MM.1S (cell line): ENCODE measurements around the gene THOC3.
"Not testable (repeated sequence)": the region's sequence is repeated elsewhere in the genome, so short reads cannot be mapped to it uniquely, and the experiment has no call there.

Experiments
- DNase-seq: peaks from one replicate; pipeline ENCODE4 v3.0.0-alpha.2; 2015
- H2AFZ ChIP-seq: fragments of 300-600 bp; sonication (generic); 2 replicates; pipeline ENCODE4 v1.6.0; 2016; ENCODE audit warnings: antibody characterized with exemption, low read length
- H3F3A ChIP-seq: fragments of 300-600 bp; sonication (generic); 2 replicates; pipeline ENCODE4 v1.6.1; 2016; ENCODE audit warnings: mild to moderate bottlenecking, antibody characterized with exemption, low read length, moderate library complexity, mixed read lengths; ENCODE audit not compliant: insufficient read depth
- H3K27ac ChIP-seq: fragments of 300-600 bp; sonication (generic); 2 replicates; pipeline ENCODE4 v1.5.1; 2016; ENCODE audit warnings: mild to moderate bottlenecking, low read length
- H3K27me3 ChIP-seq: fragments of 300-600 bp; sonication (generic); replicated peaks from 2 replicates; pipeline ENCODE4 v1.6.0; 2016; ENCODE audit warnings: low read length; ENCODE audit not compliant: insufficient read depth
- H3K36me3 ChIP-seq: fragments of 300-600 bp; sonication (generic); replicated peaks from 2 replicates; pipeline ENCODE4 v1.6.1; 2016; ENCODE audit warnings: mild to moderate bottlenecking, low read length, mixed read lengths; ENCODE audit not compliant: insufficient read depth
- H3K4me1 ChIP-seq: fragments of 300-600 bp; sonication (generic); 2 replicates; pipeline ENCODE4 v1.6.1; 2016; ENCODE audit warnings: low read length, mixed read lengths
- H3K4me2 ChIP-seq: fragments of 300-600 bp; sonication (generic); 2 replicates; pipeline ENCODE4 v1.6.0; 2016; ENCODE audit warnings: low read depth, low read length
- H3K4me3 ChIP-seq: fragments of 300-600 bp; sonication (generic); 2 replicates; pipeline ENCODE4 v1.5.1; 2016; ENCODE audit warnings: low read length, mixed read lengths
- H3K79me2 ChIP-seq: fragments of 300-600 bp; sonication (generic); 2 replicates; pipeline ENCODE4 v1.6.1; 2016; ENCODE audit warnings: mixed run types, low read length, mixed read lengths
- H3K9ac ChIP-seq: fragments of 300-600 bp; sonication (generic); 2 replicates; pipeline ENCODE4 v1.6.1; 2016; ENCODE audit warnings: low read length, mixed read lengths
- H3K9me2 ChIP-seq: fragments of 300-600 bp; sonication (generic); replicated peaks from 2 replicates; pipeline ENCODE4 v1.6.1; 2016; ENCODE audit warnings: mild to moderate bottlenecking, low read length, mixed read lengths; ENCODE audit not compliant: insufficient read depth
- H3K9me3 ChIP-seq: fragments of 300-600 bp; sonication (generic); replicated peaks from 2 replicates; pipeline ENCODE4 v1.6.1; 2016; ENCODE audit warnings: mild to moderate bottlenecking, low read length, mixed read lengths; ENCODE audit not compliant: insufficient read depth
- H4K20me1 ChIP-seq: fragments of 300-600 bp; sonication (generic); 2 replicates; pipeline ENCODE4 v1.6.1; 2016; ENCODE audit warnings: mild to moderate bottlenecking, low read length, moderate library complexity, mixed read lengths; ENCODE audit not compliant: insufficient read depth
- EZH2 ChIP-seq: fragments of 300-600 bp; sonication (generic); optimal IDR thresholded peaks from 2 replicates; pipeline ENCODE3; 2017; ENCODE audit warnings: low read depth, mild to moderate bottlenecking, antibody characterized with exemption, low read length, mixed read lengths
- EZH2phosphoT487 ChIP-seq: fragments of 300-600 bp; sonication (generic); IDR thresholded peaks from 2 replicates; pipeline ENCODE4 v1.6.1; 2018; ENCODE audit warnings: antibody characterized with exemption, low read length
- TF ChIP-seq, protein P1 (sequence below): fragments of 300-600 bp; sonication (generic); IDR thresholded peaks from 2 replicates; pipeline ENCODE4 v1.5.1; 2016; ENCODE audit warnings: antibody characterized with exemption, low read length, mixed read lengths

THOC3 gene

GRCh38 chr5:175925106-175925505 is 43.0 kb downstream of the THOC3 start:
- not testable (repeated sequence) for H3K4me2 ChIP-seq, H3K27ac ChIP-seq, H3K79me2 ChIP-seq, H3F3A ChIP-seq, H3K27me3 ChIP-seq, H3K4me3 ChIP-seq, H3K9ac ChIP-seq, H3K9me3 ChIP-seq, DNase-seq, H2AFZ ChIP-seq, H3K36me3 ChIP-seq, H3K4me1 ChIP-seq, H4K20me1 ChIP-seq, H3K9me2 ChIP-seq

DNA sequence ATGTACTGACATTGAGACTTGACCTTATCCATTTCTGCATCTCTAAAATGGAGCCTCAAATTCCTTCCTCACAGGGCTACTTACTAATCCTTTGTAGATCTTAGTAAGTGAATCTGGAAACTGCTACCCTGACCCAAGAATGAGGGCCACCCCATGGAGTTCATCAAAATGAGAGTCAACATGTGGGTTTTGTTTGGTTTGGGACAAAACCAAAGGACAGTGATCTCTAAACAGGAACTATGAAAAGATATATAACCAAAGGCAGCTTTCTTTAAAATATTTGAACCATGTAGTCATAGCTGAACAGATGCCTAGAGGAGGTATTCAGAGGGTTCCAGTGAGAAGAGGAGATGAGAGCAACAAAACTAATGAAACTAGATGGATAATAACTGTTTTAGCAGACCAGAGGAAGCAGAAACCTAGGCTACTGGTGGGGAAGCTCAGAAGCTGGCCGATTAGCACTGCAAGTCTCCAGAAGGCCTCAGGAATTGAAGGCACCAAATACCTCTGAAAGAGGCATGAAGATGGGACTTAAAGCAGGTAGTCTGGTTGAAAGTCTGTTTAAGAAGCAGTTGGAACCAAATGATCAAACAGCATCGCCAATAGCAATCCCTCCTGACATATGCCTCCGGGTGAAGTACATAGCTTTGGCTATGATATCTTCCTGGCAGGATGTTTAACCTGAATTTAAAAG is 45.8 kb downstream of the THOC3 start:
- Histone ChIP-seq H3K4me2 (no peak overlapping the region), H3K4me3 (no peak overlapping the region), H3K9me3 (no peaks in the 10 kb centered on the region), H3K9me2 (no peaks in the 10 kb centered on the region), H3K27ac (no peak overlapping the region), H3F3A (no peaks in the 10 kb centered on the region), H3K36me3 (no peaks in the 10 kb centered on the region), H4K20me1 (no peaks in the 10 kb centered on the region), H3K4me1 (no peaks in the 10 kb centered on the region), H3K27me3 (no peaks in the 10 kb centered on the region), H3K79me2 (no peaks in the 10 kb centered on the region), H3K9ac (no peak overlapping the region), H2AFZ (no peak overlapping the region)
- no peak for DNase-seq
- TF ChIP-seq EZH2phosphoT487 = no peak
- TF ChIP-seq EZH2 = no peak
- TF ChIP-seq, protein P1, sequence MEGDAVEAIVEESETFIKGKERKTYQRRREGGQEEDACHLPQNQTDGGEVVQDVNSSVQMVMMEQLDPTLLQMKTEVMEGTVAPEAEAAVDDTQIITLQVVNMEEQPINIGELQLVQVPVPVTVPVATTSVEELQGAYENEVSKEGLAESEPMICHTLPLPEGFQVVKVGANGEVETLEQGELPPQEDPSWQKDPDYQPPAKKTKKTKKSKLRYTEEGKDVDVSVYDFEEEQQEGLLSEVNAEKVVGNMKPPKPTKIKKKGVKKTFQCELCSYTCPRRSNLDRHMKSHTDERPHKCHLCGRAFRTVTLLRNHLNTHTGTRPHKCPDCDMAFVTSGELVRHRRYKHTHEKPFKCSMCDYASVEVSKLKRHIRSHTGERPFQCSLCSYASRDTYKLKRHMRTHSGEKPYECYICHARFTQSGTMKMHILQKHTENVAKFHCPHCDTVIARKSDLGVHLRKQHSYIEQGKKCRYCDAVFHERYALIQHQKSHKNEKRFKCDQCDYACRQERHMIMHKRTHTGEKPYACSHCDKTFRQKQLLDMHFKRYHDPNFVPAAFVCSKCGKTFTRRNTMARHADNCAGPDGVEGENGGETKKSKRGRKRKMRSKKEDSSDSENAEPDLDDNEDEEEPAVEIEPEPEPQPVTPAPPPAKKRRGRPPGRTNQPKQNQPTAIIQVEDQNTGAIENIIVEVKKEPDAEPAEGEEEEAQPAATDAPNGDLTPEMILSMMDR = no peak

- H3K9ac ChIP-seq = no peak overlapping the region
- H3K9me2 ChIP-seq = no peaks in the 10 kb centered on the region
- no peaks in the 10 kb centered on the region for H3K79me2 ChIP-seq
- H3K4me3 ChIP-seq = no peak overlapping the region
- H3K4me2 ChIP-seq = no peak overlapping the region
- H3K27ac ChIP-seq = no peak overlapping the region
- H3K9me3 ChIP-seq = no peaks in the 10 kb centered on the region
- DNase-seq = no peak
- no peaks in the 10 kb centered on the region for H3K27me3 ChIP-seq
- no peaks in the 10 kb centered on the region for H4K20me1 ChIP-seq
- H2AFZ ChIP-seq = no peak overlapping the region
- no peaks in the 10 kb centered on the region for H3F3A ChIP-seq
- no peaks in the 10 kb centered on the region for H3K4me1 ChIP-seq
- H3K36me3 ChIP-seq = no peaks in the 10 kb centered on the region
- no peak for TF ChIP-seq EZH2phosphoT487
These were observed 46.9 kb downstream of the THOC3 start for GRCh38 chr5:175921061-175921730.

- H2AFZ ChIP-seq = no peak overlapping the region
- H3K9ac ChIP-seq = no peak overlapping the region
- H4K20me1 ChIP-seq = no peaks in the 10 kb centered on the region
- H3K9me3 ChIP-seq = no peaks in the 10 kb centered on the region
- no peaks in the 10 kb centered on the region for H3K27me3 ChIP-seq
- H3F3A ChIP-seq = no peaks in the 10 kb centered on the region
- H3K9me2 ChIP-seq = no peaks in the 10 kb centered on the region
- TF ChIP-seq EZH2 = no peak
- TF ChIP-seq, protein P1 = no peak
- no peak for TF ChIP-seq EZH2phosphoT487
- H3K27ac ChIP-seq = no peak overlapping the region
- H3K36me3 ChIP-seq = no peaks in the 10 kb centered on the region
- H3K79me2 ChIP-seq = no peaks in the 10 kb centered on the region
- no peak for DNase-seq
- H3K4me3 ChIP-seq = no peak overlapping the region
- H3K4me1 ChIP-seq = no peaks in the 10 kb centered on the region
- no peak overlapping the region for H3K4me2 ChIP-seq
These were observed 47.8 kb downstream of the THOC3 start for GRCh38 chr5:175920231-175920811.

GRCh38 chr5:175915066-175916037 is 52.8 kb downstream of the THOC3 start:
- not testable (repeated sequence) for H3K27me3 ChIP-seq, H3K9me2 ChIP-seq, H3F3A ChIP-seq, H3K4me1 ChIP-seq, H4K20me1 ChIP-seq, H3K79me2 ChIP-seq, H3K9me3 ChIP-seq, H3K36me3 ChIP-seq
- peak overlapping the region; percentile 57; the same call in 1 of the 2 replicates for H3K4me2 ChIP-seq
- DNase-seq = peak; percentile 44
- peak overlapping the region; percentile 28 for H2AFZ ChIP-seq
- H3K9ac ChIP-seq = peak overlapping the region; percentile 11; the same call in 1 of the 2 replicates
- peak overlapping the region; percentile 40; the same call in 1 of the 2 replicates for H3K27ac ChIP-seq
- peak overlapping the region; percentile 36 for H3K4me3 ChIP-seq
